ENCODE data around the gene DLG5.

GRCh38 chr10:77850620-77851231 is 75.8 kb downstream of the DLG5 start:
- TF ChIP-seq RAD21 (IDR thresholded peaks at IDR 0.05; ENCODE audit: low read depth) (no peak), CEBPB (IDR thresholded peaks at IDR 0.05) (no peak), TCF12 (IDR thresholded peaks at IDR 0.05; ENCODE audit: low read depth) (no peak), FOXM1 (IDR thresholded peaks at IDR 0.05; ENCODE audit: borderline replicate concordance, low read depth) (no peak), EGR1 (IDR thresholded peaks at IDR 0.05) (no peak), YY1 (IDR thresholded peaks at IDR 0.05; ENCODE audit: low read depth) (no peak), ZBTB7A (IDR thresholded peaks at IDR 0.05; ENCODE audit: low read depth) (no peak), TAF1 (IDR thresholded peaks at IDR 0.05; ENCODE audit: low read depth) (no peak), EP300 (IDR thresholded peaks at IDR 0.05; ENCODE audit: borderline replicate concordance) (no peak), CREB1 (IDR thresholded peaks at IDR 0.05; ENCODE audit: low read depth) (no peak), NFIC (IDR thresholded peaks at IDR 0.05) (no peak), TEAD4 (IDR thresholded peaks at IDR 0.05) (no peak)
- TF ChIP-seq, protein P1, sequence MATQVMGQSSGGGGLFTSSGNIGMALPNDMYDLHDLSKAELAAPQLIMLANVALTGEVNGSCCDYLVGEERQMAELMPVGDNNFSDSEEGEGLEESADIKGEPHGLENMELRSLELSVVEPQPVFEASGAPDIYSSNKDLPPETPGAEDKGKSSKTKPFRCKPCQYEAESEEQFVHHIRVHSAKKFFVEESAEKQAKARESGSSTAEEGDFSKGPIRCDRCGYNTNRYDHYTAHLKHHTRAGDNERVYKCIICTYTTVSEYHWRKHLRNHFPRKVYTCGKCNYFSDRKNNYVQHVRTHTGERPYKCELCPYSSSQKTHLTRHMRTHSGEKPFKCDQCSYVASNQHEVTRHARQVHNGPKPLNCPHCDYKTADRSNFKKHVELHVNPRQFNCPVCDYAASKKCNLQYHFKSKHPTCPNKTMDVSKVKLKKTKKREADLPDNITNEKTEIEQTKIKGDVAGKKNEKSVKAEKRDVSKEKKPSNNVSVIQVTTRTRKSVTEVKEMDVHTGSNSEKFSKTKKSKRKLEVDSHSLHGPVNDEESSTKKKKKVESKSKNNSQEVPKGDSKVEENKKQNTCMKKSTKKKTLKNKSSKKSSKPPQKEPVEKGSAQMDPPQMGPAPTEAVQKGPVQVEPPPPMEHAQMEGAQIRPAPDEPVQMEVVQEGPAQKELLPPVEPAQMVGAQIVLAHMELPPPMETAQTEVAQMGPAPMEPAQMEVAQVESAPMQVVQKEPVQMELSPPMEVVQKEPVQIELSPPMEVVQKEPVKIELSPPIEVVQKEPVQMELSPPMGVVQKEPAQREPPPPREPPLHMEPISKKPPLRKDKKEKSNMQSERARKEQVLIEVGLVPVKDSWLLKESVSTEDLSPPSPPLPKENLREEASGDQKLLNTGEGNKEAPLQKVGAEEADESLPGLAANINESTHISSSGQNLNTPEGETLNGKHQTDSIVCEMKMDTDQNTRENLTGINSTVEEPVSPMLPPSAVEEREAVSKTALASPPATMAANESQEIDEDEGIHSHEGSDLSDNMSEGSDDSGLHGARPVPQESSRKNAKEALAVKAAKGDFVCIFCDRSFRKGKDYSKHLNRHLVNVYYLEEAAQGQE (IDR thresholded peaks at IDR 0.05; ENCODE audit: low read depth), result no peak
- TF ChIP-seq, protein P2, sequence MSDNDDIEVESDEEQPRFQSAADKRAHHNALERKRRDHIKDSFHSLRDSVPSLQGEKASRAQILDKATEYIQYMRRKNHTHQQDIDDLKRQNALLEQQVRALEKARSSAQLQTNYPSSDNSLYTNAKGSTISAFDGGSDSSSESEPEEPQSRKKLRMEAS (IDR thresholded peaks at IDR 0.05), result no peak
